T-cell (primary cell): ENCODE data around the gene PALD1. TPM values are rescaled to one million over a fixed set of nuclear protein-coding genes. Genes with fewer than 3 reads are reported as not detected.

ENCODE experiments used
- ATAC-seq, 4 experiments: fragments of 200-7000 bp in 3 of 4; fragments of 150-1000 bp in 1 of 4; cut with Tn5 transposase; replicated peaks in 1 of 4; 1 replicate in 3 of 4; 2 replicates in 1 of 4; pipeline ENCODE4 v1.10.0; 2021; ENCODE audit warnings: moderate library complexity in 3 of 4, mild to moderate bottlenecking in 2 of 4, moderate number of reproducible peaks in 1 of 4
- CTCF ChIA-PET, 2 donors: fragments of 300-600 bp; sonication (Branson Sonifier 250); formaldehyde crosslinking; loops; one replicate each; lab custom pipeline; 2022; ENCODE audit warnings: antibody characterized with exemption in 2 of 2; lab: Charles Lee
- POLR2A ChIA-PET, 2 donors: fragments of 300-600 bp; sonication (Branson Sonifier 250); formaldehyde crosslinking; loops; one replicate each; lab custom pipeline; 2022; ENCODE audit warnings: antibody characterized with exemption in 2 of 2; lab: Charles Lee
- DNase-seq, 35 experiments: peaks; one replicate each; pipeline versions ENCODE4 v3.0.0 to v3.0.0-alpha.2; 2013 to 2023
- H3K27ac ChIP-seq: one replicate; pipeline ENCODE4 v1.5.1; 2013; ENCODE audit warnings: low read length
- H3K27me3 ChIP-seq, 2 experiments: replicated peaks in 1 of 2; 1 replicate in 1 of 2; 2 replicates in 1 of 2; pipeline versions ENCODE4 v1.6.1 to v1.7.0; 2013; ENCODE audit warnings: low read length in 1 of 2, mixed read lengths in 1 of 2; ENCODE audit not compliant: control insufficient read depth in 2 of 2, insufficient read depth in 2 of 2; ENCODE audit errors: extremely low read depth in 1 of 2
- H3K36me3 ChIP-seq, 2 donors: 1 replicate in 1 of 2; 2 replicates in 1 of 2; pipeline versions ENCODE4 v1.6.1 to v1.7.0; 2013; ENCODE audit warnings: low read length in 1 of 2; ENCODE audit not compliant: control insufficient read depth in 2 of 2, insufficient read depth in 1 of 2; ENCODE audit errors: extremely low read depth in 1 of 2
- H3K4me1 ChIP-seq, 2 experiments: 1 replicate in 1 of 2; 2 replicates in 1 of 2; pipeline versions ENCODE4 v1.6.1 to v1.7.0; 2013; ENCODE audit warnings: low read length in 2 of 2, mixed read lengths in 1 of 2; ENCODE audit not compliant: insufficient read depth in 2 of 2, control insufficient read depth in 1 of 2; ENCODE audit errors: extremely low read depth in 1 of 2
- H3K4me3 ChIP-seq, 2 donors: 1 replicate in 1 of 2; 2 replicates in 1 of 2; pipeline versions ENCODE4 v1.5.1 to v1.7.0; 2013; ENCODE audit warnings: mild to moderate bottlenecking in 2 of 2, low read length in 1 of 2, moderate library complexity in 1 of 2; ENCODE audit not compliant: control insufficient read depth in 1 of 2; ENCODE audit errors: extremely low read depth in 1 of 2
- H3K9me3 ChIP-seq: 2 replicates; pipeline ENCODE4 v1.7.0; 2013
- H3K27ac Mint-ChIP-seq, 2 donors: one replicate each; pipeline ENCODE4 v1.8.0; 2020 to 2021; ENCODE audit warnings: mild to moderate bottlenecking in 2 of 2, mixed read lengths in 2 of 2
- H3K27me3 Mint-ChIP-seq, 2 donors: one replicate each; pipeline ENCODE4 v1.8.0; 2021 to 2022; ENCODE audit warnings: mixed read lengths in 2 of 2
- H3K36me3 Mint-ChIP-seq: one replicate; pipeline ENCODE4 v1.8.0; 2021; ENCODE audit warnings: mixed read lengths
- H3K4me1 Mint-ChIP-seq, 3 donors: one replicate each; pipeline ENCODE4 v1.8.0; 2020 to 2022; ENCODE audit warnings: mixed read lengths in 3 of 3, mild to moderate bottlenecking in 1 of 3
- H3K4me3 Mint-ChIP-seq, 3 donors: one replicate each; pipeline ENCODE4 v1.8.0; 2020 to 2022; ENCODE audit warnings: mild to moderate bottlenecking in 3 of 3, mixed read lengths in 3 of 3, moderate library complexity in 3 of 3
- H3K9me3 Mint-ChIP-seq, 3 donors: one replicate each; pipeline ENCODE4 v1.8.0; 2020 to 2022; ENCODE audit warnings: mixed read lengths in 3 of 3
- WGBS: methylation state at CpG from one replicate; pipeline ENCODE4 v1.1.5; 2013; ENCODE audit warnings: missing lambda C conversion rate; ENCODE audit not compliant: insufficient coverage; 5-methylcytosine and 5-hydroxymethylcytosine counted together
- total RNA-seq, 35 experiments: library from RNA in 6 of 35; stranded (reverse) in 6 of 35; fragments of 120-200 nt in 1 of 35; gene quantifications; one replicate each; pipeline versions ENCODE4 v1.2.1 to v1.2.4 and lab custom pipeline; 2013 to 2026

PALD1 gene
- total RNA-seq, 5 donors from 2014 or later (not counting 1 experiment from before 2014, with no cell fraction given): 0.10 to 0.38 (median 0.13) TPM

DNA sequence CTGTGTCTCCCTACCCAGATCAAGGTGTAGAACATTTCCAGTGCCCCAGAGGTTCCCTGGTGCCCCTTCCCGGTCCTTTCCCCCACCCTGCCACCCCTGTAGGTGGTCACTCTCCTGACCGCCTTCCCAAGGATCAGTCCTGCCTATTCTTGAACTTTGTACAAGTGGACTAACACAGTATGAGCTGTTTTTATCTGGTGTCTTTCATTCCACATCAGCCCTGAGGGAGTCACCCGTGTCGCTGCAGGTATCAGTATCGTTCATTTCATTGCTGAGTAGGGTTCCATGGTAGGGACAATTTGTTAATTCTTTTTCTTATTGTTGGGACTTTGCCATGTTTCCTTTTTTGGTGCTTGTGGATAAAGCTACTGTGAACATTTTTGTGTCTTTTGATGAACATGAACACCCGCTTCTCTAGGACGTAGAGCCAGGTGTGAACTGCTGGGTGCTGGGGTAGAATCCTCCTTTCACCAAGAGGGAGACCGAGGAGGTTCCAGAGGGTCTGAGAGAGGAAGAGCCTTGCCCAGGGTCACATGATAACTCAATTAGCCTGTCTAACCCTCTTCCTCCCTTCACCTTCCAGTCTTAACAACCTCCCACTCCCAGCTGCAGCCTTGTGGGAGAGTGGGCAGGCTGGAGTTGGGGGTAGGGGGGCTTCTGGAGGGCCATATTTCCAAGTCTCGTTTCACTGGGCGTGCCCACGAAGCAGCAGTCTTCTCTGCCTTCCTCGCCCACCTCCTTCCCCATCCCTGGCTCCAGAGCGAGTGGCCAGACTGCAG, 18.0 kb downstream of the PALD1 start:
- peaks cover 19 to 28% (median 28%) of the 10 kb centered on the region in 3 donors for H3K4me1 Mint-ChIP-seq
- H3K27ac ChIP-seq: no peak overlapping the region
- ATAC-seq (no peak), DNase-seq (no peak)
- peaks cover 10 to 14% of the 10 kb centered on the region in 2 experiments for H3K4me1 ChIP-seq
- peaks cover 0 to 22% of the 10 kb centered on the region in 2 experiments for H3K27me3 ChIP-seq
- H3K27ac Mint-ChIP-seq: no peak overlapping the region
- CTCF ChIA-PET: no interaction called here
- H3K9me3 ChIP-seq: no peaks in the 10 kb centered on the region
- H3K4me3 ChIP-seq: no peak overlapping the region
- no peaks in the 10 kb centered on the region for H3K9me3 Mint-ChIP-seq
- no peaks in the 10 kb centered on the region for H3K36me3 ChIP-seq
- no peaks in the 10 kb centered on the region for H3K36me3 Mint-ChIP-seq
- POLR2A ChIA-PET: interaction anchor here (0.5 to 0.6 kb wide), 2 partner anchors 333 to 351 kb away, joined by 3 read pairs; no protein-coding TSS in a partner anchor
- H3K27me3 Mint-ChIP-seq: peaks cover 0 to 6% of the 10 kb centered on the region in 2 donors
- WGBS: 81% methylated on average over 3 of the region's 13 CpGs
- no peak overlapping the region for H3K4me3 Mint-ChIP-seq

DNA sequence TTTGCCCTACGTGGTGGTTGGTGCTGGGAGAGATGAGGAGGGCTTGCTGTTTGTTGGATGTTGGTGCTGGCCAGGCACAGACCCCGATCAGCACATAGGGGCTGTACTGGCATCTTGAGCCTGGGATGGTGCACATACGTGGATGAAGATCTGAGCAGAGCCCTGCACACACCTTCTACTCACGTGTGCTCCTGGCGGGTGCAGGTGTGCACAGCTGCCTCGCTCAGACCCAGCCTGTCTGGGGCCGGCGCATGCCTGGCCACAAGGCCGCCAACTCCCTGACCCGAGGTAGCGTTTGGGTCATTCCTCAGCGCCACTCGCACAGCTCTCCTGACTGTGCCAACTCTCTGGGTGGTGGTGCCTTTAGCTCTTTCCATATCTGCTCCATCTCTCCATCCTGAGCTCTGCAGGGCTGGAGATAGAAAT, 18.6 kb downstream of the PALD1 start:
- WGBS: 93% methylated on average over 10 of the region's 13 CpGs
- no peaks in the 10 kb centered on the region for H3K9me3 Mint-ChIP-seq
- POLR2A ChIA-PET: no interaction called here

DNA sequence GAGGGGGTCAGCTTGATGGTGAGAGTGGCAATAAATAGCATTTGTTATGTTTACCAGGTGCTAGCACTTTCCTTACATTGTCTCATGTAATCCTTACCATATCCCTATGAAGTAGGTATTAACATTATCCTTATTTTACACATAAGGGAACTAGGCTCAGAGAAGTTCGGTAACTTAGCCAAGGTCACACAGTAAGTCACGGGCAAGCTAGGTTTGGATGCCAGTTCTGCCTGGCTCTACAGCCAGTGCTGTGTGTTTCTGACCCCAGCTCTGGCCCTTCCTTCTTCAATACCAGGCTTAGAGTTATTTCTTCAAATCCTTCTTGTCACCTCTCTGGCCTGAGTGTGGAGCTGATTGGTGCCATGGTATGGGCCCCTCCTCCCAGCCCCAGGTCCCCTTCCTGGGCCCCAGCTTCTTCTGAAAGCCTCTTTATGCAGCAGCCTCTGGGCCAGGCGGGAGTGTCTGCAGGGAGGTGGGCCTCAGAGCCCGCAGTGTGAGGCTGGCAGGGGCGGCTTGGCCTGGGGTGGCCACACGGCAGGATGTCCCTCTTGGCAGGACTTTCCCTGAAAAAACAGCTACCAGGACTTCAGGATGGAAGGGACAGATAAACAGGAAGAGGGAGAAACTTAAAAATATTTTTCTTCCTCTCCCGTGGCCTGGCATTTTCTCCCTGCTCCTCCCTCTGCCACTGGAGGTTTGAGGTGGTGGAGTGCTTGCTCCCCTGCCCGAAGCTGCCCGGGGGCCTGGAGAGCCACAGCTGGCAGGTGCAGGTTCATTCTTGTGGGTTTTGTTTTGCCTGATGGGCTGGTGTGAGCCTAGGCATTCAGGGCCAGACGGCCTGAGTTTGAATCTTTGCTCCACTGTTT, 20.6 kb downstream of the PALD1 start:
- Mint-ChIP-seq H3K4me3 (no peak overlapping the region), H3K9me3 (no peaks in the 10 kb centered on the region), H3K4me1 (peaks cover 12 to 18% (median 17%) of the 10 kb centered on the region in 3 donors), H3K27ac (no peak overlapping the region), H3K36me3 (no peaks in the 10 kb centered on the region), H3K27me3 (no peaks in the 10 kb centered on the region)
- DNase-seq (no peak), ATAC-seq (no peak)
- H3K4me3 ChIP-seq: no peak overlapping the region
- no peak overlapping the region for H3K27ac ChIP-seq
- no peaks in the 10 kb centered on the region for H3K9me3 ChIP-seq
- H3K36me3 ChIP-seq: no peaks in the 10 kb centered on the region
- CTCF ChIA-PET: no interaction called here
- peaks cover 0 to 12% of the 10 kb centered on the region in 2 experiments for H3K27me3 ChIP-seq
- POLR2A ChIA-PET: no interaction called here
- 70% methylated on average over 8 of the region's 10 CpGs for WGBS
- peaks cover 5 to 10% of the 10 kb centered on the region in 2 experiments for H3K4me1 ChIP-seq

More for the DNA sequence above, 18.6 kb downstream of the PALD1 start:
- no peak for DNase-seq
- Mint-ChIP-seq H3K27me3 (peaks cover 0 to 6% of the 10 kb centered on the region in 2 donors), H3K4me1 (peaks cover 19 to 28% (median 28%) of the 10 kb centered on the region in 3 donors), H3K4me3 (no peak overlapping the region), H3K36me3 (no peaks in the 10 kb centered on the region), H3K27ac (no peak overlapping the region)
- no peak for ATAC-seq
- peaks cover 0 to 22% of the 10 kb centered on the region in 2 experiments for H3K27me3 ChIP-seq
- H3K4me3 ChIP-seq: no peak overlapping the region
- no peaks in the 10 kb centered on the region for H3K9me3 ChIP-seq
- H3K4me1 ChIP-seq: peaks cover 10 to 14% of the 10 kb centered on the region in 2 experiments
- no peaks in the 10 kb centered on the region for H3K36me3 ChIP-seq
- CTCF ChIA-PET: no interaction called here
- no peak overlapping the region for H3K27ac ChIP-seq

DNA sequence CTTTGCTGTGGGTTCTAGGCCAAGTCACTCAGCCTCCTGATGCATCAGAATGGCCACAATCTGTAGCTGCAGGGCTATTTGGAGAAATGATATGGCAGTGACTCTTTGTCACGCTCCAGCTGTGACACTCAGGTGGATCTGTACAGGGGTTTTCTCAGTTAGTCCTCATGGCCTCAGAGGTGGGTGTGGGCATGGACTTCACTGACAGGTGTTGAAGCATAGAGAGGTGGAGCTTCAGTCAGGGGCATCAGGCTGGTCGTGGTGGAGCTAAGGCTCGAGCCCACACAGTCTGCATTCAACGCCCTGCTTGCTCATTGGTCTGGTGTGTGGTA, 21.2 kb downstream of the PALD1 start:
- no peaks in the 10 kb centered on the region for H3K9me3 ChIP-seq
- no peak for ATAC-seq
- peaks cover 0 to 8% of the 10 kb centered on the region in 2 experiments for H3K27me3 ChIP-seq
- H3K27ac ChIP-seq: no peak overlapping the region
- Mint-ChIP-seq H3K4me3 (no peak overlapping the region), H3K4me1 (peaks cover 6 to 12% (median 11%) of the 10 kb centered on the region in 3 donors), H3K9me3 (no peaks in the 10 kb centered on the region), H3K27ac (no peak overlapping the region), H3K36me3 (no peaks in the 10 kb centered on the region), H3K27me3 (no peaks in the 10 kb centered on the region)
- H3K36me3 ChIP-seq: no peaks in the 10 kb centered on the region
- WGBS: 78% methylated on average over 4 of the region's 4 CpGs
- DNase-seq: no peak
- H3K4me3 ChIP-seq: no peak overlapping the region
- peaks cover 0 to 4% of the 10 kb centered on the region in 2 experiments for H3K4me1 ChIP-seq
- ChIA-PET POLR2A (no interaction called here), CTCF (no interaction called here)

DNA sequence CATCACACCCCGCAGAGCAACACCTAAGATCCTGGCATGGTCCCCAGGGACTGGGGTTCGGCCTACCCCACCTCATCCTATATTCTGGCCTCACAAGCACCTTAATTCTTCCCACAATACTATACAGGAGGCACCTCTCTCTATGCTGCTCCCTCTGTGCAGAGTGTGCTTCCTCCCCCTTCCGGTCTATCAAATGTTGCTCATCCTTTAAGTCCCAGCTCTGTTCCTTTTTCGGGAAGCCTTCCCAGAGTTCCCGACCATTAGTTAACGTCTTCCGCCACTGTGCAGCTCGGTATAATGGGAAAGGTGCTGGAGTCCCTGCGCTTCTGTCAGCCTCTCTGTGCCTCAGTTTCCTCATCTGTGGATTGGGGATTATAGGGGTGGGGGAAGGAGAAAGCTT, 21.8 kb downstream of the PALD1 start:
- H3K27ac Mint-ChIP-seq: no peak overlapping the region

DNA sequence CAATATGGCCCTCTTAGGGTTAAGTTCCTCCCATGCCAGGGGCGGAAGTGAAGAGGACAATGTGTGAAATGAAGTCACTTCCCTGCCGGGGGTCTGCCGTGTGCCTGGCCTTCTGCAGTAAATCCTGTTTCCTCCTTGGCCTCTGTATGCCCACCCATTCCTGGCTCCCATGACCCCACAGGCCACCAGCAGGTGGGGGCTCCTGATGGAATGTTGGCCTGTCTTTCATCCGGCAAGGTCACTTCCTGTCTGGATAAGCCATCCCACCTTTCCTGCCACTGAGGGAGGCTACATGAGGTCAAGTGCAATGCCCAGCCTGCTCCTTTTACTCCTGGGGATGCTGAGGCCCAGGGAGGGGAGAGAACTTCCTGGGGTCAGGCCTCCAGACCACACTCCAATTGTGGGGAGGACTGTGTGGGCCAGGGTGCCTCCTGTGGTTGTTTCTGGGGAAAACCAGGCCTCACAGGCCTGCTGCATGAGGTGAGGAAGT, 22.3 kb downstream of the PALD1 start:
- Mint-ChIP-seq H3K9me3 (no peaks in the 10 kb centered on the region), H3K36me3 (no peaks in the 10 kb centered on the region), H3K4me1 (peaks cover 0 to 5% (median under 1%) of the 10 kb centered on the region in 3 donors), H3K27me3 (no peaks in the 10 kb centered on the region), H3K4me3 (no peak overlapping the region), H3K27ac (no peak overlapping the region)
- no peak overlapping the region for H3K4me3 ChIP-seq
- WGBS: 100% methylated on average over 1 of the region's 4 CpGs
- ATAC-seq (no peak), DNase-seq (no peak)
- POLR2A ChIA-PET: no interaction called here
- CTCF ChIA-PET: no interaction called here
- H3K4me1 ChIP-seq: no peaks in the 10 kb centered on the region
- H3K9me3 ChIP-seq: no peaks in the 10 kb centered on the region
- H3K36me3 ChIP-seq: no peaks in the 10 kb centered on the region
- peaks cover 0 to 6% of the 10 kb centered on the region in 2 experiments for H3K27me3 ChIP-seq
- H3K27ac ChIP-seq: no peak overlapping the region

More for the DNA sequence above, 21.8 kb downstream of the PALD1 start:
- ATAC-seq (no peak), DNase-seq (no peak)
- no peak overlapping the region for H3K27ac ChIP-seq
- no peaks in the 10 kb centered on the region for H3K9me3 ChIP-seq
- H3K36me3 ChIP-seq: no peaks in the 10 kb centered on the region
- ChIA-PET CTCF (no interaction called here), POLR2A (no interaction called here)
- Mint-ChIP-seq H3K9me3 (no peaks in the 10 kb centered on the region), H3K27me3 (no peaks in the 10 kb centered on the region), H3K4me3 (no peak overlapping the region), H3K4me1 (peaks cover 1 to 7% (median 5%) of the 10 kb centered on the region in 3 donors), H3K36me3 (no peaks in the 10 kb centered on the region)
- no peak overlapping the region for H3K4me3 ChIP-seq
- H3K27me3 ChIP-seq: peaks cover 0 to 6% of the 10 kb centered on the region in 2 experiments
- WGBS: 82% methylated on average over 9 of the region's 9 CpGs
- no peaks in the 10 kb centered on the region for H3K4me1 ChIP-seq
